ENCODE results near the gene CTBP1. TPM values are rescaled to one million over a fixed set of nuclear protein-coding genes. Genes with fewer than 3 reads are reported as not detected.

The CTBP1 gene
- total RNA-seq, 1 donor from 2014 or later: 171 TPM

- Histone ChIP-seq H3K4me1 (no peaks in the 10 kb centered on the region), H3K79me2 (ENCODE audit: low read depth) (no peaks in the 10 kb centered on the region), H3K4me3 (no peak overlapping the region), H3K4me2 (no peak overlapping the region), H3K27me3 (no peaks in the 10 kb centered on the region), H2AFZ (replicated peaks) (no peak overlapping the region), H3K9ac (no peak overlapping the region), H4K20me1 (ENCODE audit: low read depth) (no peaks in the 10 kb centered on the region), H3K27ac (no peak overlapping the region), H3K9me3 (ENCODE audit: low read depth) (no peaks in the 10 kb centered on the region), H3F3A (ENCODE audit: low read depth) (no peaks in the 10 kb centered on the region), H3K36me3 (no peaks in the 10 kb centered on the region)
- H3K27ac Mint-ChIP-seq: no peak overlapping the region
- peaks cover 5% of the 10 kb centered on the region for H3K4me1 Mint-ChIP-seq
- H3K4me3 Mint-ChIP-seq: no peak overlapping the region
- H3K9me3 Mint-ChIP-seq: no peaks in the 10 kb centered on the region
- DNase-seq (ENCODE audit: low spot score): no peak
- no peaks in the 10 kb centered on the region for H3K36me3 Mint-ChIP-seq
- peaks cover 6% of the 10 kb centered on the region for H3K27me3 Mint-ChIP-seq (ENCODE audit: insufficient read depth, low read depth)
- no peak for TF ChIP-seq EZH2phosphoT487 (IDR thresholded peaks at IDR 0.05)
- no peak for TF ChIP-seq EZH2 (IDR thresholded peaks at IDR 0.05)
- TF ChIP-seq, protein P1, sequence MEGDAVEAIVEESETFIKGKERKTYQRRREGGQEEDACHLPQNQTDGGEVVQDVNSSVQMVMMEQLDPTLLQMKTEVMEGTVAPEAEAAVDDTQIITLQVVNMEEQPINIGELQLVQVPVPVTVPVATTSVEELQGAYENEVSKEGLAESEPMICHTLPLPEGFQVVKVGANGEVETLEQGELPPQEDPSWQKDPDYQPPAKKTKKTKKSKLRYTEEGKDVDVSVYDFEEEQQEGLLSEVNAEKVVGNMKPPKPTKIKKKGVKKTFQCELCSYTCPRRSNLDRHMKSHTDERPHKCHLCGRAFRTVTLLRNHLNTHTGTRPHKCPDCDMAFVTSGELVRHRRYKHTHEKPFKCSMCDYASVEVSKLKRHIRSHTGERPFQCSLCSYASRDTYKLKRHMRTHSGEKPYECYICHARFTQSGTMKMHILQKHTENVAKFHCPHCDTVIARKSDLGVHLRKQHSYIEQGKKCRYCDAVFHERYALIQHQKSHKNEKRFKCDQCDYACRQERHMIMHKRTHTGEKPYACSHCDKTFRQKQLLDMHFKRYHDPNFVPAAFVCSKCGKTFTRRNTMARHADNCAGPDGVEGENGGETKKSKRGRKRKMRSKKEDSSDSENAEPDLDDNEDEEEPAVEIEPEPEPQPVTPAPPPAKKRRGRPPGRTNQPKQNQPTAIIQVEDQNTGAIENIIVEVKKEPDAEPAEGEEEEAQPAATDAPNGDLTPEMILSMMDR (IDR thresholded peaks at IDR 0.05): no peak
Measured at GRCh38 chr4:1205586-1206298, 43.2 kb downstream of the CTBP1 start.

- Mint-ChIP-seq H3K27me3 (ENCODE audit: insufficient read depth, low read depth) (peaks cover 5% of the 10 kb centered on the region), H3K27ac (peak overlapping the region; percentile 6), H3K36me3 (no peaks in the 10 kb centered on the region), H3K4me1 (peaks cover 5% of the 10 kb centered on the region), H3K4me3 (no peak overlapping the region), H3K9me3 (no peaks in the 10 kb centered on the region)
- H3K27ac ChIP-seq: no peak overlapping the region
- H2AFZ ChIP-seq (replicated peaks): no peak overlapping the region
- no peaks in the 10 kb centered on the region for H4K20me1 ChIP-seq (ENCODE audit: low read depth)
- no peak overlapping the region for H3K9ac ChIP-seq
- H3K36me3 ChIP-seq: no peaks in the 10 kb centered on the region
- TF ChIP-seq EZH2phosphoT487 (IDR thresholded peaks at IDR 0.05): no peak
- TF ChIP-seq, protein P1 (IDR thresholded peaks at IDR 0.05): no peak
- no peak for TF ChIP-seq EZH2 (IDR thresholded peaks at IDR 0.05)
- H3K4me1 ChIP-seq: no peaks in the 10 kb centered on the region
- H3K27me3 ChIP-seq: no peaks in the 10 kb centered on the region
- H3K79me2 ChIP-seq (ENCODE audit: low read depth): no peaks in the 10 kb centered on the region
- H3F3A ChIP-seq (ENCODE audit: low read depth): no peaks in the 10 kb centered on the region
- H3K9me3 ChIP-seq (ENCODE audit: low read depth): no peaks in the 10 kb centered on the region
- no peak overlapping the region for H3K4me3 ChIP-seq
- no peak overlapping the region for H3K4me2 ChIP-seq
- DNase-seq (ENCODE audit: low spot score): no peak
Measured at GRCh38 chr4:1204828-1205585, 43.9 kb downstream of the CTBP1 start.

DNA sequence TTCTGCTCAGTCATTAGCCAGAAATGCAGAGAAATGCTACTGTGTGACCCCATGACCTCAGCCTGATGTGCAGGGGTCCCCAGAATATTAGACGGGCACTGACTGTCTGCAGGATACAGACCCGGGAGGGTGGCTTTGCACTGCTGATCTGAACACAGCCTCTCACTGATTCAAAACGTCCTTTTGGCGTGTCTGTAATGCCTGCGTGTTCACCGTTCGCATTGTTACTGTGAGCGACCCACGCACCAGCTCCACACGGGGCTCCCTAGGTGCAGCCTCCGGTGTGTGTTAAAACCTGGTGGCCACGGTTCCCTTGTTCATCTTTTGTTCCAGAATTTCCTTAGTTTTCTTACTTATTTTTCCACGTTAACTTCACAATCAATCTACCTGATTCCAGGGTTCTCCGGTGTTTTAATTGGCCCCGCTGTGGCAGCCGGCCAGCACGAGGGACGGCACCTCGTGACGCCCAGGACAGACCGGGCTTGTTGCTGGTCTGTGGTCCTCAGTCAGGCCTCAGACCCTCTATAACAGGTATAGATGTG lies 44.6 kb downstream of the CTBP1 start:
- peaks cover 4% of the 10 kb centered on the region for H3K4me1 Mint-ChIP-seq
- H3K27me3 ChIP-seq: no peaks in the 10 kb centered on the region
- no peaks in the 10 kb centered on the region for H3K9me3 ChIP-seq (ENCODE audit: low read depth)
- peaks cover 5% of the 10 kb centered on the region for H3K27me3 Mint-ChIP-seq (ENCODE audit: insufficient read depth, low read depth)
- H4K20me1 ChIP-seq (ENCODE audit: low read depth): no peaks in the 10 kb centered on the region
- DNase-seq (ENCODE audit: low spot score): no peak
- H3F3A ChIP-seq (ENCODE audit: low read depth): no peaks in the 10 kb centered on the region
- no peaks in the 10 kb centered on the region for H3K4me1 ChIP-seq
- H3K27ac Mint-ChIP-seq: peak overlapping the region; percentile 6
- TF ChIP-seq EZH2 (IDR thresholded peaks at IDR 0.05): no peak
- TF ChIP-seq, protein P1 (IDR thresholded peaks at IDR 0.05): no peak
- no peak for TF ChIP-seq EZH2phosphoT487 (IDR thresholded peaks at IDR 0.05)
- H3K36me3 ChIP-seq: no peaks in the 10 kb centered on the region
- H3K4me2 ChIP-seq: no peak overlapping the region
- no peak overlapping the region for H3K9ac ChIP-seq
- H3K36me3 Mint-ChIP-seq: no peaks in the 10 kb centered on the region
- no peaks in the 10 kb centered on the region for H3K79me2 ChIP-seq (ENCODE audit: low read depth)
- no peak overlapping the region for H3K27ac ChIP-seq
- H2AFZ ChIP-seq (replicated peaks): no peak overlapping the region
- H3K4me3 ChIP-seq: no peak overlapping the region
- H3K4me3 Mint-ChIP-seq: no peak overlapping the region
- no peaks in the 10 kb centered on the region for H3K9me3 Mint-ChIP-seq
